ENCODE data around the gene LMF1. TPM values are rescaled to one million over a fixed set of nuclear protein-coding genes. Genes with fewer than 3 reads are reported as not detected.
A peak's percentile ranks its signal among the peaks of the same experiment; 100 is the strongest.
"Not testable (repeated sequence)": the region's sequence is repeated elsewhere in the genome, so short reads cannot be mapped to it uniquely, and the experiment has no call there.

LMF1 gene
- total RNA-seq, 1 donor from 2014 or later: 13.6 TPM

DNA sequence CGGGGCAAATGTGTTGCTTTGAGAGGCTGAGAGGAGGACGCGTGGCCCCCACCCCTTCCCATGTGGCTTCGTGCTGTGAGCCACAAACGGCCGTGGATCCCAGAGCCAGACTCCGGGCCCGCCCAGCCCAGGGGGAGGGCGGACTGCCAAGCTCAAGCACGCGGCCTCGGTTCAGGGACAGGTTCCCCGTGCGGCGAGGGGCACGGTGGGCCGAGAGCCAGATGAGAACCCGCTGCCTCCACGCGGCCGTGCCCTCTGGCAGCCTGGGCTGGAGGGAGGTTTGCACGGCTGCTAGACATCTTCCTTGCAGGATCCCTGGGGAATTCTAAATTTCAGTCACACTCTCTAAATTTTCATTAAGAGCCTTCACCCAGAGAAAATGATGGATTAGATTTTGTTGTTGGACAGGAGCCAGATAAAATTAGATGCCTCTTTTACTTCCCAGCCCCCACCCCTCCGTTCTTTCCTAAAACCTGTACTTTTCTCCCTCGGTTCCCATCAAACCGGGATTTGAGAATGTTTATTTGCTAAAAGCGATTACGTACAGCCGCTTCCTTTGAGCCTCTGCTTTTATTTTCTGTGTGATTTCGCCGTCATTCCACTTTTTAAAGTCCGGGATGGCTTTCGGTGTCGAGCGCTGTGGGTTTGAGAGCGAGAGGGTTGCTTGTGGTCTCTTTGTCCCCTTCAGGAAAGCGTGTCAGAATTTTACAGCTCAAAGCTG, 145.3 kb downstream of the LMF1 start:
- DNase-seq: no peak

DNA sequence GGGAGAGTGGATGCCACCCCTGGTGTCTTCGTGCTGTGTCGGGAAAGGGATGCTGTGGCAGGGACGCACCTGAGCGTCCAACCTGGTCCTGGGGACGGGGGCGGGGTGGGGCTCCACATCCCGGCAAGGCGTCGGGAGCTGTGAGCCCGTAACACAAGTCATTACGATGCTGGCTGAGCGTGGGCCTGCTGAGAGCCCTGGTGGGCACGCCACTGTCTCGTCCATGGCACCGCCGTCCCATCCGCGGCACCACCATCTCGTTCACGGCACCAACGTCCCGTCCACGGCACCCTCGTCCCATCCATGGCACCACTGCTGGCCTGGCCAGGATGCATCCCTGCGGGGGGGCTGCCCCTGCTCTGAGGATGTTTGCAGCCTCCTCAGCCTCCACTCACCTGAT, 146.2 kb downstream of the LMF1 start:
- DNase-seq: no peak

DNA sequence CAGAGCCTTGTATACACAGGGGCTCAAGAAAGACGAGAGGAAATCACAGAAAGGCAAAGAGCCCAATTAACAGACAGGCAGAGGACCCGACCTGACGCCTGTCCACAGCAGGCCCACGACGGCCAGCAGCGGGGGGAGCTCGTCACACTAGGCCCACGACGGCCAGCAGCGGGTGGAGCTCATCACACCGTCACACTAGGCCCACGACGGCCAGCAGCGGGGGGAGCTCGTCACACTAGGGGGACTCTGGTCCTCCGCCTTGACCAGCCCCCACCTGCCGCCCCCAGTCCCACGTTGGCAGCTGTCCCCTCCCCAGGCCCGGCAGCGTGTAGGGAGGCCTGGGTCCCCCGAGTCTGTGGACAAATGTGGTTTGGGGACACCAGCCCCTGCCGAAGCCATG, 146.6 kb downstream of the LMF1 start:
- no peak for DNase-seq

DNA sequence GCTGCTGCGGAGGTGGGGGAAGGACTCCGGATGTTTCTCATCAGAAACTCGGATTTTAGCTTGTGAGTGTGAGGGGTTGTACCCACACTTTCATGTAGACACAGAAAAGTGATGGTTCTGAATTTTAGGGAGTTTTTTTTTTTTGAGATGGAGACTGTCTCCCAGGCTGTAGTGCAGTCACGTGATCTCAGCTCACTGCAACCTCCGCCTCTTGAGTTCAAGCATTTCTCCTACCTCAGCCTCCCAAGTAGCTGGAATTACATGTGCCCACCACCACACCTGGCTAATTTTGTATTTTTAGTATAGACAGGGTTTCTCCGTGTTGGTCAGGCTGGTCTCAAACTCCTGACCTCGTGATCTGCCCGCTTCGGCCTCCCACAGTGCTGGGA, 147.9 kb downstream of the LMF1 start:
- no peak for DNase-seq

DNA sequence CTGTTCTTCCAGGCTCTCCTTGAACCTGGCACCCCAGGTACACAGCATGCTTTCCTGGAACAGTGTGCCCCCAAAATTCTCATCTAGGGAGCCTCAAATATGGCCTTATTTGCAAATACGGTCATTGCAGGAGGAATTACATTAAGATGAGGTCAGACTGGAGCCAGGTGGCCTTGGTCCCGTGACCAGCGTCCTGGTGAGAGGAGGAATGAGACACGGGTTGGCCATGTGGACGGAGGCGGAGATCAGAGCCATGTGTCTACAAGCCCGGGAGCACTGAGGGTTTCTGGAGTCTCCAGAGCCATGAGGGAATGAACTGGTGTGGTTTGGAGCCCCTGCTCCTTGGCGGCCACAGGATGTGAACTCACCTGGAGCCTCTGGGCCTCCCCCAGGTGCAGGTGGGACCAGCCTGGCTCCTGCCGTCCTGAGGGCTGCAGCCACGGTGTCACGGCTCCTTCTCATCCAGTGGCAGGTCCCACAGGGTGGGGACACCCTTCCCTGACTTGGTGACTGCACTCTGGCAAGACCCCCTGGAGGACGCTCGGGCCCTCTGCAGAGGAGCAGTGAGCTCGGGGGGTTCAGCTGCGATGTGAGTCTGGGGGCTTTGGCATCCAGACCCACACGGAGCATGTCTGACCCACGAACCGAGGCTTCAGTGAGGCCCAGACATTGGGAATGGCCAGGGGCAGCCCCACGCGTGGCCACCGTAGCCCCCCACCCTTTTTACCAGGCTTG, 148.4 kb downstream of the LMF1 start:
- no peak for DNase-seq

DNA sequence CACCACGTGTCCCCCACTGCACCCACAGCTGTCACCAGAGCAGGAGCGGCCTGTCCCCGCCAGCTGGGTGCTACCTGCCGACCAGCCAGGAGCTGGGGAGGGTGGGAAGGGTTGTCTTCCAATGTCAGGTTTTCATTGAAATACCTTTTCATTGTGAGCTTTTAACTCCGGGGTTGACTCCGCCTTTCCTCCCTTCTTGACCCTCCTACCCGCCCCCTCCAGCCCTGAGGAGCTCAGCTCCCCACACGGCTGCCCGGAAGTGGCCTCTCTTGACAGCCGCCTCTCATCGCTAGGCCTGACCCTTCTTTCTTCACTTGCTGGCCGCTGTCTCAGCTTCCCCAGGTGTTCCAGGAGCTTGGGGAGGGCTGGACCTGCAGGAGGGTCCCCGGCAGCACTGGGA, 149.0 kb downstream of the LMF1 start:
- no peak for DNase-seq

DNA sequence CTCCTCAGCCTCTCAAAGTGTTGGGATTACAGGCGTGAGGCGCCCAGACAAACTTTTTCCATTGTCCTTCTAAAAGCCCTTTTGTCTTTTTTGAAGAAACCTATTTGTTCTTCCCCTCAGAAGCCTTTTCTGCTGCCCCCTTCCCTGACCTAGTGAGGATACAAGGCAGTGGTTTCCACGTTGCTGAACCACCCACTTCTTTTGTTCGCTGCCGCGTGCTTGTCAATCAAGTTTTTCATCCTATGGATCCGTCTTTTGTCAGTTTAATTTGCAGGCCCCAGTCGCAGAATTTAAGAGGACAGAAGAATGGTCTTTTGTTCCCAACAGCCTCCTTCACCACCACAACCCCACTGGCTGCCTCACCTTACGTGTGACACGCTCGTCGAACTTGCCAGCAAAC, 150.0 kb downstream of the LMF1 start:
- no peak for DNase-seq

DNA sequence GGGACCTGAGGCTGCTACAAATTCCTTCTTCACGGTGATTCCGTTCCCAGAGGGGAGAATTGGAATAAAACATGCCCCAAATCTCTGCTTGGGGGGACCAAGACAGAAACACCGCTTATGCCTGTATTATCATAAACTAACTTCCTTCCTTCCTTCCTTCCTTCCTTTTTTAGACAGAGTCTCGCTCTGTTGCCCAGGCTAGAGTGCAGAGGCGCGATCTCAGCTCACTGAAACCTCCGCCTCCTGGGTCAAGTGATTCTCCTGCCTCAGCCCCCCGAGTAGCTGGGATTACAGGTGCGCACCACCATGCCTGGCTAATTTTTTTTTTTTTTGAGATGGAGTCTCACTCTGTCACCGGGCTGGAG, 150.8 kb downstream of the LMF1 start:
- DNase-seq: not testable (repeated sequence)

DNA sequence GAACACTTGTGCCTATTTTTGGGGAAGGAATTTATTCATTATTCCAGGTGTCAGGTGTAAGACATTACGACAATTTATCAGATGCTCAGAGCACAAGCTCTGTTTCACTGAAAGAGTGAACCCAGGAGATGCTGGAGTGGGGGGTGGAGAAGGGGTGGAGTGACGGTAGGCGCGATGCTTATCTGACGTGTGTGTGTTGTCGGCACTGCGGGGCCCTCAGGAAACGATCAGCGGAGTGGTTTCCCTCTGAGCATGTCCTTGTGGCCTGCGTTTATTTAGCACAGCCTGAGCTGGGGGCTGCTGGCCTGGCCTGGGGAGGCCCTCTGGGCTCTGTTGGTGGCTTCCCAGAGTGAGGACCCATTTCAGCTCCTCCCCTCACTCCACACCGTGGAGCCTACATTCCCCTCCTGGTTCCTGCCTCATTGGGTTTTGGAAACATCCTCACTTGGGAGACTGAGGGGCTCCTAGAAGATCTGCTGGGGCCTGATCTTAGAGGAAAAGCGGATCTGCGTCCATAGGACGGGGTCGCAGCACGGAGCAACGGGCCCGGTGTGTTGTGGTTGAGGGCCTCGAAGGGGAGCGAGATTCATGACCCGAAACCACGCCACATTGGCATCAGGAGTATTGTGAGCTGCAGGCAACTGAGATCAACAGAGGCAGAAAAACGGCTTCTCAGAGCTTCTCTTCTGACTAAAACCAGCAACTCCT, 151.3 kb downstream of the LMF1 start:
- DNase-seq: no peak

DNA sequence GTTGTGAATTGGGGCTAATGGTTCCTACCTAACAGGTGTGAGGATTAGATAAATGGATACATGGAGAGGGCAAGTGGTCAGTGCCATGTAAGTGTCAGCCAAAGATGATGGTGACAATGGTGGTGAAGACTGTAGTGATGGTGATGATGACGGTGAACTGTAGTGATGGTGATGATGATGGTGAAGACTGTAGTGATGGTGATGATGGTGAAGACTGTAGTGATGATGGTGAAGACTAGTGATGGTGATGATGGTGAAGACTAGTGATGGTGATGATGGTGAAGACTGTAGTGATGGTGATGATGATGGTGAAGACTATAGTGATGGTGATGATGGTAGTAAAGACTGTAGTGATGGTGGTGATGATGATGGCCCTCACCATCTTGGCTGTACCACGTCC, 152.2 kb downstream of the LMF1 start:
- no peak for DNase-seq

DNA sequence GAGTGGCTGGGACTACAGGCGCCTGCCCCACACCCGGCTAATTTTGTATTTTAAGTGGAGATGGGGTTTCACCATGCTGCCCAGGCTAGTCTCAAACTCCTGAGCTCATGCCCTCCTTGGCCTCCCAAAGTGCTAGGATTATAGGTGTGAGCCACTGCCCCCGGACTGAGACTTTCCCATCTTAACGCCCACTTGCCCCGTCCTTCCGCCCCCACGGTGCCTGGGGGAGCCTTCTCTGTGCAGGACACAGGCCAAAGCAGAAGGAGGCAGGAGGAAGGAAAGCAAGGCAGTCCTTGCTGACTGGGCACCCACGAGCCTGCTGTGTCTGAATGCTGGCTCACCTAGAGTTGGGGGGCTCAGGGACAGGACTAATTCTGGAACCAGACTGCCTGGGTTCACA, 152.7 kb downstream of the LMF1 start:
- DNase-seq: no peak

DNA sequence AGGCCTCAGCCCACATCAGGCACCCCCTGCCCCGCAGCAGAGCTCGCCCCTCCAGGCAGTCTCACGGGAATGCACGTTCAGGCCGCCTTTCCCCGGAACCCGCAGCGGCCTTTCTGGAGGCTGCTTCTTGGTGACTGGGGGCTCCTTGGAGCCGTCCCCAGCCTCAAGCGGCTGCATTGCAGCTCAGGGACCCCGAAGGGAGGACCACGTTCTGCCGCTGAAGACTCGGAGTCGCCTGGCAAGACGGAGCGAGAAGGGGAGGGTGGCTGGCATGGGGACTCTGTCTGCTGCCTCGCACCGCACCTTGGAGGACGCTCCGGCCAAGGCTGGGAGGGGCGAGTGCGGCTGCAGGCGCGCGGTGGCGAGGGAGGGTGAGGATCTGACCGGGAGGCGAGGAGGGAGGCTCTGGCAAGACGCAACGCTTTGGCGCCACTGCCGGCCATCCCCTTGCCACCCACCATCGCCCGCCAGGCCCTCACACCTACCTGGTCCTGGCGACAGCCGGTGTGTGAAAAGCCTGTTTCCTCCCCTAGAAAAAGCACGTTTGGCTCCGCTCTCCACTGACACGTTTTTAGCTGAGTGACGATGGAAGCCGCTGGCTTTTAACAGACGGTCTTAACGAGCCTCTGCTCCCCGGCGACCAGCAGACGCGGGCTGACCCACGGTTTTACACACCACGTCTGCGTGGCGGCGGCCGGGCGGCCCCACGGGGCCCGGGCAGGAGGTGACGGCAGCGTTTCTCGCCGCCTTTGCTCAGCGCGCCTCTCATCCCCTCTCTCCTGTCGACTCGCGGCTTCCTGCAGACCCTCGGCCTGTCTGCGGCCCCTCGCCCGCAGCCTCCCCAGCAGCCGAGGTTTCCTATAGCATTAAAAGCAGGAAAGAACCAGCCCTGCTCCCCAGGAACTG, 153.5 kb downstream of the LMF1 start:
- no peak for DNase-seq

DNA sequence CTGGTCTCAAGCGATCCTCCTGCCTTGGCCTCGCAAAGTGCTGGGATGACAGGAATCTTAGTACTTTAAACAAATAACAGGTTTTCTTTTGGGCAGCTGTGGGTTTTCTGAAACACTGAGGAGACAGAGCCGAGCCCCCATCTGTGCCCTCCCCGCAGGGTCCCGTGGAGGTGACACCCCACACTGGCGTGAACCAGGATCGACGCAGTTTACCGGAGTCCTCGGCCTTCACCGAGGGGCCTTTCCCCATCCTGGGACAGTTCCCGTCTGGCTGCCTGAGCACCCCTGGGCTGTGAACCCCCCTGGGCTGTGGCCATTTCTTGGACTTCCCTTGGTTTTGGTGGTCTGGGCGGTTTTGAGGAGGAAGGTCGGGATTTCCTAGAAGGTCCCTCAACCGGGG, 154.9 kb downstream of the LMF1 start:
- no peak for DNase-seq

DNA sequence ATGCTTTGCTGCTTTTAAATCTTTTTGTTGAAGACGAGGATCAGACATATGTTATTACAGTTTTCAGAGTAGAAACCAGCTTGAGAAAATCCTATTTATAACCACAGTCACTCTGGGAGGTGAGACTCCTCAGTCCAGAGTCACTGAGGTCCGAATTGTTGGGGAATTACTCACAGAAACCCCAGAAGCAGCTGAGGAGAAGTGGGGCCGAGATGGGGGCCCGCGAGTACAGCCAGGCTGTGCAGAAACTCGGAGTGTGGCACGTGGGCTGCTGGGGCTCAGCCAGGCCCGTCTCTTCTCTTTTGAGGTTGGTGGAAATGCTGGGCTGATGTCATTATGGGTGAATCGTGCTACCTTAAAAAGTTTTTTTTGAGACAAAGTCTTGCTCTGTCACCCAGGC, 155.8 kb downstream of the LMF1 start:
- DNase-seq: no peak

DNA sequence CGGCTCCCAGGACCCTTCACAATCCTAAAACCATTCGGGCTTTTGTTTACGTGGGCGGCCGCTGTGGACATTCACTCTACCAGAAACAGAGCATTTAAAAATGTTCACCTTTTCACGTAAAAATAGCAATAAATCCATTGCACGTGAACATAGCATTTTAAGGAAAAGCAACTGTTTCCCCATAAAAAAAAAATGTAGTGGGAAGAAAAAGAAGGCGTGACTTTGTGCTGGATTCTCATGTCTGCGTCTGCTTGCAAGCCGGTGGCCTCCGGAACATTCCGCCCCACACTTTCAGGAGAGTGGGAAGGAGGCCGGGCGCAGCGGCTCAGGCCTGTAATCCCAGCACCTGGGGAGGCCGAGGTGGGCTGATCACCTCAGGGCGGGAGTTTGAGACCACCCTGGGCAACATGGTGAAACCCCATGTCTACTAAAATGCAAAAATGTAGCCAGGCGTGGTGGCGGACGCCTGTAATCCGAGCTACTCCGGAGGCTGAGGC, 156.8 kb downstream of the LMF1 start:
- no peak for DNase-seq

DNA sequence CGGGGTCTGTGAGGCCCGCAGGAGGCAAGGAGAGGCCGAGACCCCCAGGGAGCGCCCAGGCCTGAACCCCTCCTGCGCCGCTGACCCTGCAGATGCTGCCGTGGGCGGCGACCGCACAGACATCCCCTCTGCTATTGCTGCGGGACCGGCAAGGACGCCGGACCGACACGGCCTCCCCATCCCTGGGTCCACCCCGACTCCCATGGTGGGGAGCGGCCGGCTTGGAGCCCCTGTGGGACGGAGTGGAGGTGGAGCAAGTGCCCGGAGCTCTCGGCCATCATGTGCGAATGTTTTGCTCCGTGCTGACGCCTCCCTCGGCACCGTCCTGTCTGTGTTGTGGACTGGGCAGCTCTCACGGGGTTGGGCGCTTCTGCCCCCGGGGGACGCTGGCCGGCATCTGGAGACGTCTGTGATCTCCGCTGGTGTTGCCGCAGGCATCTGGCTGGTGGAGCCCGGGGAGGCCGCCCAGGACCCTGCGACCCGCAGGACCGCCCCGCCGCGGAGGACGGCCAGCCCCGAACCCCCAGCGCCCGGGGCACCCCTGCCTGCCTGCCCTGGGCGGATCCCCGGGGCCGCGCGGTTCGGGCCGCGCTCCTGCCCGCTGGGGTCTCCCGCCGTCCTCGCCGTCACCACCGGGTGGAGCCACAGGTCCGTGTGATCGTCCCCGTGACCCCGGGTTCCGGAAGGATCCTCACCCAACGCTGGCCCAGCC, 157.4 kb downstream of the LMF1 start:
- DNase-seq: no peak

DNA sequence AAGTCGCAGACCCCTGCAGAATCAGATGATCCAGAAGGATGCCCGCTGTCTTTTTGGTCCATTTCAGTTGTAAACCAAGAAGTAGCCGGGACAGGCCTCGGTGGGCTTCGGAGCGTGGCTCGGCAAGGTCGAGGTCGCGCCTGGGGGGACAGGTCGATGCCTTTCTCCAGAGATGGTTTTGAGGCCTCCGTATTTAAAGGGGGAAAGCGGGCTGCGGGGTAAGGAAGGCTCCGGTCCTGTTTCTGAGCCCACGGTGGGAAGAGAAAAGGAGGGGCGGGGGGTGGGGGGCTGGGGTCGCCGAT, 162.7 kb downstream of the LMF1 start:
- no peak for DNase-seq

DNA sequence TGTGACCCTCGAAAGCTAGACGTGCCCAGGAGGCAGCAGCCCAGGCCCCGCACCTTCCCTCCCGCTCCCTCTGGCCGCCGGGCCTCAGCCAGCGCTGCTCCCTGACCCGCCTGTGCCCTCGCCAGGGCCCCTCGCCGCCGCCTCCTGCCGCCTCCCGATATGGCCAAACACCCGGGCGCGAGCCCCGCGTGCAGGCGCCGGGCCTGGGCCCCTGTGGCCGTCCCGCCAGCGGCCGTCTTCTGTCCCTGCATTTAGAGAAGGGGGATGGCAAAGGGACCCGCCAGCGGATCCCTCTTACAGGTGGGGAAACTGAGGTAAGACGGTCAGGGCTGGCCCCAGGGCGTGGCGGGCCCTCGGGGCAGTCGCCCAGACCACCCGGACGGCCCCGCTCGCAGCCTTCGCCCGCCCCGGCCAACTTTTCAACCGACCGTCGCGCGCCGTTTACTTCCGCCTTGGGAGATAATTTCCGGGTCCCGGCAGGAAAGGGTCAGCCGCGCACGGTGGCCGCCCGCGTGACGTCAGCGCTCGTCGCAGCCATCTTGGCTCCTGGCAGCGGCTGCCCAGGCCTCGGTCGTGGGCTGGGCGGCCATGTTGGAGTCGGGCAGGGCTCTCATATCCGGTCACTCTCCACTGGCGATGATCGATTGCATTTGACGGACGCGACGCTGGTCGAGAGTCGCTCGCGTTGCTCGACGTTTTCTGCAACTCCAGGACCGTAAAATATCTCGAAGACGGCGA, 163.3 kb downstream of the LMF1 start:
- DNase-seq: peak; percentile 91

DNA sequence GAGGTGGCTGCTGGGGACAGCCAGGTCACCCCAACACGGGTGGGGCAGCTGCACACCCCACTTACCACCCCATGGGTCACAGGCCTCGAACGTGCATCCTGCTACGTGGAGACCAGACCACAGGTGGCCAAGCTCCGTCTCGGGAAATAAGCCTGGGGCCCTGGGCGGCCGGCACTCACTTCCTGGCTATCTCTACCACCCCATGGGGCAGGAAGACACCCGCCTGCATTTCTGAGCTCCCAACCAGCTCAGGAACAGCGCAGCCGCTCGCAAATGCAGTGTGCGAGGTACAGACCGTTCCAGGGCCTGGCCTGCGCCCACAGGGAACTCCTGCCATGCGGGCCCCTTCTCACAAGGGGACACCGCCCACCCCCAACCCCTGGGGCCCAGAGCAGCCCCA, 165.3 kb downstream of the LMF1 start:
- DNase-seq: no peak

DNA sequence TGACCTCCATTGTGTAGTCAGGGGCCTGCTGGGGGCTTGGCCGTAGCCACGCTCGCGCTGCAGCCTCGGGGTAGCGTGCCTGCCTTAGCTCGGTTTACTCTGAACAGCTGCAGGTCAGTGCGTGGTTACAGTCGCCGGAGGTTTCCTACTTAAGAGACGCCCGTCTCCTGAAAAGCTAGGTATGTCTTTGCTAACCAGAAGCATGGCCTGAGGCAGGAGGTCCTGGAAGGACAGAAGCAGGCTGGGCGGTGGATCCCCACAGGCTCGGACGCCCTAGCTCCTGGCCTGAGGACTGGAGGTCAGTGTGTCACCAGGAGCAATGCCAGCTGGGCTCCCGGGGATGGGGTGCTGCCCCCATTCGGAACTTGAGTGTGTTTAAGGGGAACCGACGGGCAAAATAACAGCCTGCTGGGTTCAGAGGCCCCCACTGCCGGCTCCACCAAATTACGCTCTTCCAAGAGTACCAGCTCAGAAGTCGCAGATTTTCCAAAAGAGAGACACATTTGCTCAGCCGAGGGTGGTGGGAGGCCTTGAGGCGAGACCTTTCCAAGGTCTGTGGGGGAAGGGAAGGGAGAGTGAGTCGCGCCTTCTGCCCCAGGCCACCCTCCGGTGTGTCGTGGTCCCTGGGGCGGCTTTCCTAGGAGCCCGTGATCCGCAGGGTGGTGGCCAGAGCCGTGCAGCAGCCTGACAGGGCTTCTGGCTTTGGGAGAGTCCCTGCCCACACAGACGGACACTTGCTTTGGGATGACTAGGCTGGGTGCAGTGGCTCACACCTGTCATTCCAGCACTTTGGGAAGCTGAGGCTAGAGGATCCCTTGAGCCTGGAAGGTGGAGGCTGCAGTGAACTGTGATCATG, 166.4 kb downstream of the LMF1 start:
- DNase-seq: no peak

Data from skin of body (tissue), 2 donors.